WERI-Rb-1 (cell line): ENCODE measurements around the gene AMZ1.

Experiments
- DNase-seq: peaks from one replicate; pipeline ENCODE4 v3.0.0-alpha.2; 2020
- H3K27ac ChIP-seq: fragments of 250-450 bp; sonication (Bioruptor Pico); 2 replicates; pipeline ENCODE4 v1.5.1; 2020; ENCODE audit warnings: mild to moderate bottlenecking, moderate library complexity
- H3K27me3 ChIP-seq: fragments of 250-450 bp; sonication (Bioruptor Pico); 2 replicates; pipeline ENCODE4 v1.5.1; 2021; ENCODE audit warnings: mild to moderate bottlenecking, low read depth, moderate library complexity; ENCODE audit not compliant: insufficient read depth, severe bottlenecking
- H3K36me3 ChIP-seq: fragments of 250-450 bp; sonication (Bioruptor Pico); 2 replicates; pipeline ENCODE4 v1.5.1; 2020; ENCODE audit warnings: mild to moderate bottlenecking, moderate library complexity
- H3K4me3 ChIP-seq: 2 replicates; pipeline ENCODE4 v1.5.1; 2011; ENCODE audit warnings: low read depth, mild to moderate bottlenecking, control low read depth, low read length
- H3K9me3 ChIP-seq: fragments of 250-450 bp; sonication (Bioruptor Pico); 2 replicates; pipeline ENCODE4 v1.5.1; 2021; ENCODE audit warnings: mild to moderate bottlenecking, moderate library complexity; ENCODE audit not compliant: severe bottlenecking
- CTCF ChIP-seq: IDR thresholded peaks from 2 replicates; pipeline ENCODE4 v1.5.1; 2011; ENCODE audit warnings: low read depth, mild to moderate bottlenecking, control low read depth, inconsistent platforms, low read length

AMZ1 gene

GRCh38 chr7:2655870-2656614 lies 32.0 kb upstream of the AMZ1 start:
- H3K9me3 ChIP-seq = no peaks in the 10 kb centered on the region
- H3K27me3 ChIP-seq = no peaks in the 10 kb centered on the region
- no peak for TF ChIP-seq CTCF
- peaks cover 55% of the 10 kb centered on the region for H3K36me3 ChIP-seq
- DNase-seq = no peak
- H3K27ac ChIP-seq = no peak overlapping the region
- no peak overlapping the region for H3K4me3 ChIP-seq

- TF ChIP-seq CTCF = no peak
- Histone ChIP-seq H3K9me3 (no peaks in the 10 kb centered on the region), H3K27me3 (no peaks in the 10 kb centered on the region), H3K27ac (no peak overlapping the region), H3K36me3 (peaks cover 58% of the 10 kb centered on the region), H3K4me3 (no peak overlapping the region)
- DNase-seq = no peak
These were observed 30.8 kb upstream of the AMZ1 start for GRCh38 chr7:2657208-2657607.

GRCh38 chr7:2657920-2658671 lies 29.9 kb upstream of the AMZ1 start:
- Histone ChIP-seq H3K4me3 (no peak overlapping the region), H3K36me3 (peaks cover 62% of the 10 kb centered on the region), H3K27ac (no peak overlapping the region), H3K9me3 (no peaks in the 10 kb centered on the region), H3K27me3 (no peaks in the 10 kb centered on the region)
- no peak for DNase-seq
- TF ChIP-seq CTCF = no peak

GRCh38 chr7:2658941-2659340 lies 29.1 kb upstream of the AMZ1 start:
- Histone ChIP-seq H3K27ac (no peak overlapping the region), H3K27me3 (no peaks in the 10 kb centered on the region), H3K36me3 (peaks cover 57% of the 10 kb centered on the region), H3K4me3 (no peak overlapping the region), H3K9me3 (no peaks in the 10 kb centered on the region)
- no peak for TF ChIP-seq CTCF
- DNase-seq = no peak

- Histone ChIP-seq H3K4me3 (no peak overlapping the region), H3K36me3 (peaks cover 55% of the 10 kb centered on the region), H3K9me3 (no peaks in the 10 kb centered on the region), H3K27me3 (no peaks in the 10 kb centered on the region), H3K27ac (no peak overlapping the region)
- TF ChIP-seq CTCF = no peak
- DNase-seq = no peak
These were observed 28.2 kb upstream of the AMZ1 start for GRCh38 chr7:2659556-2660358.
